NCI-H2081 treated with DMSO at 0.1 percent for 48 hours (cell line): Measurements from ENCODE around the gene ASGR1.

ENCODE experiments used
- DNase-seq: peaks from one replicate; lab custom pipeline; 2025; lab: John Stamatoyannopoulos, UW

The ASGR1 gene

GRCh38 chr17:7216242-7217112 is 37.3 kb upstream of the ASGR1 start:
- no peak for DNase-seq

DNA sequence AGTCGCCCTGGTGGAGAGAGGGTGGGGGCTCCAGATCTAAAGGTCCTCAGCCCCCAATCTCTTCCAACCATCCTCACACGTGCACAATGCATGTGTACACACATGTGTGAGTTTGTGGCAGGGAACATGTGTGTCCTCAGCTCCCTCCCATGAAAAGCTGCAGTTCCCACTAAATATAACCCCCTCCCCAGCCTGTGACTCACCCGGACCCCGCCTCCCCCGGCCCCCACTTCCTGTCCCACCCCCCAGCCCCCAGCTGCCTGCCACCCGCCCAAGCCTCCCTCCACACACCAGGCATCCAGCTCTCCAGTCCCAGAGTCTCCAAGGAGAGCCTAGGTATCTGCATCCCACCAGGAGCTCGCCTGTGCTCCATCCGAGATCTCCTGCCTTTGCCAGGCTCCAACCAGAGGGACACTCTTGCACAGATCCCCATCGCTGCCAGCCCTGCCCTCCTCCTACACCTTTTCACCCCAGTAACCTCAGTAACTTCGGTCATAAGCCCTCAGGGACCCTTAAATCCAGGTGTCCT is 36.5 kb upstream of the ASGR1 start:
- no peak for DNase-seq

- DNase-seq: no peak
Measured at GRCh38 chr17:7215136-7215638, 36.0 kb upstream of the ASGR1 start.

- peak; percentile 76 for DNase-seq
Measured at GRCh38 chr17:7214300-7215135, 35.3 kb upstream of the ASGR1 start.

- peak; percentile 74 for DNase-seq
Measured at GRCh38 chr17:7213895-7214299, 34.7 kb upstream of the ASGR1 start.

- DNase-seq: no peak
Measured at GRCh38 chr17:7211491-7212273, 32.5 kb upstream of the ASGR1 start.

- no peak for DNase-seq
Measured at GRCh38 chr17:7208754-7209460, 29.7 kb upstream of the ASGR1 start.

DNA sequence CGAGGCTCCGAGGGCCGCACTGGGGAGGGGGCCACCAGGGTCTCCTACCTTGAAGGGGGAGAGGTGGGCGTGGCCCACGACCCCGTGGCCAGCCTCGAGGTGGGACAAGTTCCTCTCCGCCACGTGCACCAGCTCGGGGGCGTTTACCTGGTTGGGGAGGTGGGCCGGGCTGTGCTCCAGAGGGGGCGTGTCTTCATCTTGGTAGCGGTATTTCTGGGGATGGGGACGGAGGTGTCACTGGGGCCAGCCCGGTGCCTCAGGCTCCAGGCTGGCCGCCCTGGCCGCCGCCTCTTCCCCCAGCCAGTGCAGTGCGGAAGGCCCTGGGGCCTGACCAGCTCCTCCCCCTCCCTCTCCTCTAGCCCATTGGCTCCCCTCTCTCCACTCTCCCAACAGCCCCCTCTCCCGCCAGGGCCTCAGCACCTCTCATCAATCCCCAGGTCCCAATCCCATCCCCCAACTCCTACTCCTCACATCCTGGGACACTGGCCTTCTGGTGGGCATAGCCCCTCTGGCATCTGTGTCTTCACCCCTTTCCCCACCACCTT is 28.9 kb upstream of the ASGR1 start:
- DNase-seq: no peak

DNA sequence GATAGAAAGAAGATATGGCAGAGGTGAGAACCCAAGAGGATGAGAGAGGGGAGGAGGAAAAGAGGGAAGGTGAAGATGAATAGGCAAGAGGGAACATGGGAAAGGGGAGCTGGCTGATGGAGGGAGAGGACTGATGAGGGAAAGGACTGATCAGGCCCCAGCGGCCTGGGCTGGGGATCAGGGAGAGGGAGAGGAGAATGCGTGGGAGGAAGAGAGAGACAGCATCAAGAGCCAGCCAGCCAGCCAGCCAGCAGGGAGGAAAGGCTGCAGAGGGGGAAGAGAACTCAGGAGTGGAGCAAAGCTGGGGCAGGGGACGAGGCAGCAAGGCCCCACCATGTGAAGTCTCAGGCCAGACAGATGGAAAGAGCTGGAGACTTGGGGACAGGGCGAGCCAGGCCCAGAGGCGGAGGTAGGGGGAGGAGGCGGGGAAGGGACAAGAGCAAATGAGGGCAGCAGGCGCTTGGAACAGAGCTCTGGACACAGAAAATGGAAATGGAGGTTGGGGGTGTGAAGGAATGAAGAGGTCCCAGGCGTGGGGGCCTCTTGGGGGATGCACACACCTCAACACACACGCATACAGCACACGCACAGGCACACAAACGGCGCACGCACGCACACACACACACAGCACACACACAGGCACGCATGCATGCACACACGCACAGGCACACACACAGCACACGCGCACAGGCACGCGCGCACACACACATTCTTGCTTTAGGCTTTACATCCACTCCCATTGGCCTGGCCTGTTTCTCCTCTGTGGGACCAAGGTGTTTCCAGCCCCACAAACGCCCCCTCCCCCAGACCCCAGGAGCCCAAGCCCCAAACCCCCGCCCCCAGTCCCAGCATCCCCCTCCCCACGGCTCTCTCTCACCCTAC is 28.2 kb upstream of the ASGR1 start:
- DNase-seq: no peak

- no peak for DNase-seq
Measured at GRCh38 chr17:7205561-7205960, 26.4 kb upstream of the ASGR1 start.

GRCh38 chr17:7204828-7205461 is 25.8 kb upstream of the ASGR1 start:
- no peak for DNase-seq

DNA sequence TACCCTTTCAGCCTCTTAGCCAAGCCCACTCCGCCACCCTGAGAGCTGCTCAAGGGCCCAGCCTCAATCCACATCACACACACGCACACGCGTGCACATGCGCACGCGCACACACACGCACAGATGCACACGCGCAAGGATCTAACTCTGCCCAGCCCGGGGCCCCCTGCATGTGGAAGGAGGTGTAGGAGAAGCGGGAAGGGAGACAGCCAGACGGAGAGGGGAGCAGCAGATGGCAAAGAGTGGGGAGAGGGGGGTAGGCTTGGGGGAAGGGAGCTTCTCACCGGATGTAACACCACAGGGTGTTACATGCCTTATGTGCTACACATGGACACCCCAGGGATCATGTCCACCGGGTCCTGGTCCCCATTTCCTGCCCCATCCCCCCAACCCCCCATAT is 25.2 kb upstream of the ASGR1 start:
- DNase-seq: no peak

GRCh38 chr17:7203391-7203790 is 24.2 kb upstream of the ASGR1 start:
- no peak for DNase-seq

DNA sequence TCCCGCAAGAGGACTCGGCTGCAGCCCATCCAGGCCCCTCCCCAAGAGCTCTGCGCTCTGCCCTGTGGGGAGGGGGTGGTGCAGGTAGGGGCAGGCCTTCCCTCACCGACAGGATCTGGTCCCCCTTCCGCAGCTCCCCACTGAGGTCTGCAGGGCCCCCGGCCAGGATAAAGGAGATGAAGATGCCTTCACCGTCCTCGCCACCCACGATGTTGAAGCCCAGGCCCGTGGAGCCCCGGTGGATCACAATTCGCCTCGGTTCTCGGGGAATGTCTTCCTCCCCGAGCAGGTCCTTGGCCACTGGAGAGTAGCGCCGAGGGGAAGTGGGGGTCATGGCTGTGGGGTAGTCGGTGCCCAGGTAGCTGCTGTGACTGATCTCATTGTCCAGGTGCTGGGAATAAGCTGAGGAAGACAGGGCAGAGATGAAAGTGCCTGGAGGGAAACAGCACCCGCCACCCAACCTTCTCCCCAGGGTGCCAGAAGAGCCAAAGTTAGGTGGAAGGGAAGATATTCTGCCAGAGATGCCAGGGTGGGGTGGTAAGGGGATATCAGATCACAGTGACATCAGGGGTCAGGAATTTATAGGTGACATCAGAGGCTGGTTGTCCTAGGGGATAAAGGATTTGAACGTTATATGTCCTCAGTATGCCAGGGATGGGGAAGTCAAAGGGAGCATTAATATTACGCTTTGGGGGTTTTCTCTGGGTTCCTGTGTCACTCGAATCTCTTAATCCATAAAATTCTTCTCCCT is 17.7 kb upstream of the ASGR1 start:
- DNase-seq: no peak

- DNase-seq: no peak
Measured at GRCh38 chr17:7195971-7196370, 16.8 kb upstream of the ASGR1 start.

- no peak for DNase-seq
Measured at GRCh38 chr17:7192271-7192937, 13.2 kb upstream of the ASGR1 start.

DNA sequence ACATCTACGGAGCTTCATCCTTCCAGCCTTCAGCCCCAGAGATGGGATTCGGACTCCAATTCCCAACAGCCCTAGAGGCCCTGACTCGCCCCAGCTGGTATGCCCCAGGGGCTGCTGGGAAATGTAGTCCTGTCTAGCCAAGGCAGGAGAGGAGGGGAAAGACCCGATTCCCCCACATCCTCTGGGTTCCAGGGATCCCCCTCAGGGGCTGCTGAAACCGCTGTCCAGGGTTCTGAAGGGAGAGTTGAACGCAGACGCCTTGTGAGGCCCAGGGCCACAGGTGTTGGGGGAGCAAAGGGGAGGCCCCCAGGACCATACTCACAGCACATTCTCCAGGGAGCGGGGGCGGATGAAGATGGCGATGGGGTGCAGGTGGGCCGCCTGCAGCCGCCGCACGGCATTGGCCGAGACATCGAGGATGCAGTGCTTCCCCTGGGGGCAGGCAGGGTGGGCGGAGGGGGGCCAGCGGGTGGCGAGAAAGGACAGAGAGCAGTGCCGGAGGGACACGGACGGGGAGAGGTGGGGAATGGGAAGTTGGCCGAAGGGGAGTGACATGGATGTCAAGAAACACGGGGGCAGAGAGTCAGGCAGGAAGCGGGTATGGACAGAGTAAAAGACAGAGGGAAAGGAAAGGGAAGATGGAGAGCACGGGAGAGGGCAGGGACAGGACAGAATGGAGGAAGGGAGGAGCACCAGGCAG is 12.6 kb upstream of the ASGR1 start:
- DNase-seq: no peak

- DNase-seq: no peak
Measured at GRCh38 chr17:7191069-7191468, 11.9 kb upstream of the ASGR1 start.
